GM19397 (cell line): ENCODE results near the gene ENTPD6.

Experiments
- ATAC-seq: cut with Tn5 transposase; IDR thresholded peaks from one replicate; pipeline ENCODE4 v1.9.1; 2021; ENCODE audit warnings: mild to moderate bottlenecking, moderate library complexity; ENCODE audit not compliant: unreplicated experiment

The ENTPD6 gene

DNA sequence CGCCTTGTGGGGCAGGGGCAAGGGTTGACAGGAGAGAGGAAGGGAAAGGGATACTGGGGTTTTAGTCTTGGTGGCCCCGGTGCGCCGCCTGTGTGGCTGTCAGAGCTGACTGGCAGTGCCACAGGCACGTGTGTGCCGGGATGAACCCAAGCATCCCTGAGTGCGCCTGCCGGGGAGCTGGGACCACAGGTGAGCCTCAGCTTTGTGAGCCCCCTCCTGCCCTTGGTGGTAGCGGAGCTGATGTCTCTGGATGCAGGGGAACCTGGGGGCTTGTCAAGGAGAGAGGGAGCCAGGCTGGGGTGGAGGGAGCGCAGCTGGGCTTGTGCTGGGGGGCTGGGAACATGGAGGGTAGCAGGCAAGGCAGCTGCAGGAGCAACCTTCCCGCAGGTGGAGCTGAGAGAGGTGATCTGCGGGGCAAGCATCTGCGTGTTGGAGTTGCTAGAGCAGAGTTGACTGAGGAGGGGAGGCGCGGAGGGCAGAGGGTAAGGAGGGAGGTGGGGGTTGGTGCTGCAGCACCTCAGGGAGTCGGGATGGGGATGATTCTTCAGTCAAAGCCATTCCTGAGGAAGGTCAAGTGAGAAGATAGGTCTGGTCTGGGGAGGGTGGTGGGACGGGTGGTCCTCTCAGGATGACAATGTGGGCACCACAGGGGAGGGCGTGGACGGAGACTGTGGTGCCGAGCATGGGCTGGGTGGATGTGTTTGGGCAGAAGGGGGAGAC, 80.5 kb downstream of the ENTPD6 start:
- ATAC-seq, result no peak
